Sigmoid colon (tissue), 4 donors: Measurements from ENCODE around the gene SLC22A4.

Experiments used
- EP300 ChIP-seq, 4 donors: sonication (generic); formaldehyde crosslinking; IDR thresholded peaks; one replicate each; pipeline ENCODE4 v1.6.1; 2017; ENCODE audit warnings: antibody characterized with exemption in 4 of 4
- POLR2A ChIP-seq, 2 donors: fragments of 450-650 bp; IDR thresholded peaks; one replicate each; pipeline ENCODE4 v1.6.1; 2016; ENCODE audit warnings: antibody characterized with exemption in 2 of 2, mild to moderate bottlenecking in 2 of 2, moderate library complexity in 2 of 2
- POLR2AphosphoS5 ChIP-seq, 4 donors: sonication (generic); formaldehyde crosslinking; IDR thresholded peaks; one replicate each; pipeline ENCODE4 v1.6.1; 2017; ENCODE audit warnings: antibody characterized with exemption in 4 of 4
- TF ChIP-seq, protein P1 (sequence below), 4 experiments: fragments of 450-650 bp in 3 of 4; fragments of 200-600 bp in 1 of 4; IDR thresholded peaks; one replicate each; pipeline ENCODE4 v1.5.1; 2016 to 2019; ENCODE audit warnings: antibody characterized with exemption in 4 of 4, mild to moderate bottlenecking in 3 of 4, moderate library complexity in 2 of 4

GRCh38 chr5:132313961-132314432 lies 19.8 kb downstream of the SLC22A4 start:
- TF ChIP-seq, protein P1, sequence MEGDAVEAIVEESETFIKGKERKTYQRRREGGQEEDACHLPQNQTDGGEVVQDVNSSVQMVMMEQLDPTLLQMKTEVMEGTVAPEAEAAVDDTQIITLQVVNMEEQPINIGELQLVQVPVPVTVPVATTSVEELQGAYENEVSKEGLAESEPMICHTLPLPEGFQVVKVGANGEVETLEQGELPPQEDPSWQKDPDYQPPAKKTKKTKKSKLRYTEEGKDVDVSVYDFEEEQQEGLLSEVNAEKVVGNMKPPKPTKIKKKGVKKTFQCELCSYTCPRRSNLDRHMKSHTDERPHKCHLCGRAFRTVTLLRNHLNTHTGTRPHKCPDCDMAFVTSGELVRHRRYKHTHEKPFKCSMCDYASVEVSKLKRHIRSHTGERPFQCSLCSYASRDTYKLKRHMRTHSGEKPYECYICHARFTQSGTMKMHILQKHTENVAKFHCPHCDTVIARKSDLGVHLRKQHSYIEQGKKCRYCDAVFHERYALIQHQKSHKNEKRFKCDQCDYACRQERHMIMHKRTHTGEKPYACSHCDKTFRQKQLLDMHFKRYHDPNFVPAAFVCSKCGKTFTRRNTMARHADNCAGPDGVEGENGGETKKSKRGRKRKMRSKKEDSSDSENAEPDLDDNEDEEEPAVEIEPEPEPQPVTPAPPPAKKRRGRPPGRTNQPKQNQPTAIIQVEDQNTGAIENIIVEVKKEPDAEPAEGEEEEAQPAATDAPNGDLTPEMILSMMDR (IDR thresholded peaks at IDR 0.05), result no peak
- no peak for TF ChIP-seq POLR2A (IDR thresholded peaks at IDR 0.05)
- TF ChIP-seq POLR2AphosphoS5 (IDR thresholded peaks at IDR 0.05), result no peak
- TF ChIP-seq EP300 (IDR thresholded peaks at IDR 0.05), result no peak
